Left lung (tissue), 10 donors: ENCODE results near the gene SEC16B. TPM values are rescaled to one million over a fixed set of nuclear protein-coding genes. Genes with fewer than 3 reads are reported as not detected.

Source experiments
- ATAC-seq: fragments of 200-7000 bp; cut with Tn5 transposase; one replicate; pipeline ENCODE4 v1.9.1; 2020; ENCODE audit warnings: moderate library complexity
- DNase-seq, 4 donors: peaks; one replicate each; pipeline ENCODE4 v3.0.0-alpha.2; 2013 to 2020
- H3K27ac ChIP-seq, 2 donors: fragments of 200-600 bp; sonication (generic) in 1 of 2; one replicate each; pipeline versions ENCODE4 v1.5.0 to v1.8.0; 2020 to 2021
- H3K27me3 ChIP-seq, 2 donors: fragments of 200-600 bp; sonication (generic) in 1 of 2; one replicate each; pipeline versions ENCODE4 v1.5.0 to v1.8.0; 2020 to 2021
- H3K36me3 ChIP-seq, 2 donors: fragments of 200-600 bp; sonication (generic) in 1 of 2; one replicate each; pipeline versions ENCODE4 v1.5.0 to v1.8.0; 2020 to 2021
- H3K4me1 ChIP-seq, 2 donors: fragments of 200-600 bp; one replicate each; pipeline ENCODE4 v1.8.0; 2021
- H3K4me3 ChIP-seq, 2 donors: fragments of 200-600 bp; sonication (generic) in 1 of 2; one replicate each; pipeline versions ENCODE4 v1.5.0 to v1.8.0; 2020 to 2021; ENCODE audit warnings: mild to moderate bottlenecking in 1 of 2
- H3K9me3 ChIP-seq, 2 donors: fragments of 200-600 bp; sonication (generic) in 1 of 2; one replicate each; pipeline versions ENCODE4 v1.5.0 to v1.8.0; 2020 to 2021
- CTCF ChIP-seq, 2 donors: fragments of 200-600 bp; sonication (generic) in 1 of 2; IDR thresholded peaks; one replicate each; pipeline versions ENCODE4 v1.5.0 to v1.8.0; 2021; ENCODE audit warnings: antibody characterized with exemption in 2 of 2
- intact Hi-C, 2 donors: fragments of 100-400 bp; cut with DNase I; formaldehyde crosslinking; loops; one replicate each; pipeline versions ENCODE4 v1.11.2 to v1.14.2; 2022
- polyA plus RNA-seq, 6 donors: library from polyadenylated mRNA; unstranded; fragments of 120-200 nt; gene quantifications; one replicate each; pipeline ENCODE4 v1.2.1, GENCODE V29; 2013; ENCODE audit not compliant: insufficient read length in 6 of 6
- total RNA-seq, 2 donors: library from RNA; stranded (reverse); fragmentation: NEBNext Ultra II Directional; extraction: Animal tissue kit (Norgen Biotek cat#: 25700); gene quantifications; one replicate each; pipeline ENCODE4 v1.2.1, GENCODE V29; 2021
- donor health status: DM: no; HTN: yes; CAD: no.
- donor health status: DM: no; HTN: no; CAD: no.

Gene SEC16B
- total and polyA plus RNA-seq, 8 donors: 1.8 to 6.9 (median 3.9) TPM

- DNase-seq (no peak), ATAC-seq (no peak)
- TF ChIP-seq CTCF (IDR thresholded peaks at IDR 0.05): no peak
- Histone ChIP-seq H3K4me3 (no peak overlapping the region), H3K9me3 (no peaks in the 10 kb centered on the region), H3K36me3 (peaks cover 0 to 2% of the 10 kb centered on the region in 2 donors), H3K27ac (peak overlapping the region in 1 of 2 donors; percentile 11), H3K27me3 (no peaks in the 10 kb centered on the region), H3K4me1 (no peaks in the 10 kb centered on the region)
- intact Hi-C loops: no loop called here
Measured at GRCh38 chr1:178011465-178011828, 41.6 kb upstream of the SEC16B start.

- TF ChIP-seq CTCF (IDR thresholded peaks at IDR 0.05): no peak
- no peak for ATAC-seq
- Histone ChIP-seq H3K4me1 (no peaks in the 10 kb centered on the region), H3K4me3 (no peak overlapping the region), H3K27ac (peak overlapping the region in 1 of 2 donors; percentile 11), H3K36me3 (no peaks in the 10 kb centered on the region), H3K9me3 (no peaks in the 10 kb centered on the region), H3K27me3 (no peaks in the 10 kb centered on the region)
- intact Hi-C loops: no loop called here
- no peak for DNase-seq
Measured at GRCh38 chr1:178010674-178011464, 41.0 kb upstream of the SEC16B start.

GRCh38 chr1:178006043-178006442 lies 36.2 kb upstream of the SEC16B start:
- Histone ChIP-seq H3K27ac (no peak overlapping the region), H3K36me3 (no peaks in the 10 kb centered on the region), H3K27me3 (no peaks in the 10 kb centered on the region), H3K4me3 (no peak overlapping the region), H3K4me1 (no peaks in the 10 kb centered on the region), H3K9me3 (no peaks in the 10 kb centered on the region)
- no peak for ATAC-seq
- no peak for TF ChIP-seq CTCF (IDR thresholded peaks at IDR 0.05)
- no peak for DNase-seq
- intact Hi-C loops: no loop called here

- Histone ChIP-seq H3K27me3 (no peaks in the 10 kb centered on the region), H3K27ac (no peak overlapping the region), H3K36me3 (no peaks in the 10 kb centered on the region), H3K4me1 (no peaks in the 10 kb centered on the region), H3K9me3 (no peaks in the 10 kb centered on the region), H3K4me3 (no peak overlapping the region)
- ATAC-seq (no peak), DNase-seq (no peak)
- no peak for TF ChIP-seq CTCF (IDR thresholded peaks at IDR 0.05)
- intact Hi-C loops: no loop called here
Measured at GRCh38 chr1:178005450-178005849, 35.6 kb upstream of the SEC16B start.

GRCh38 chr1:178004926-178005391 lies 35.1 kb upstream of the SEC16B start:
- TF ChIP-seq CTCF (IDR thresholded peaks at IDR 0.05): no peak
- H3K4me3 ChIP-seq: no peak overlapping the region
- intact Hi-C loops: no loop called here

More at GRCh38 chr1:178004926-178005391, 35.1 kb upstream of the SEC16B start:
- ATAC-seq (no peak), DNase-seq (no peak)
- Histone ChIP-seq H3K9me3 (no peaks in the 10 kb centered on the region), H3K36me3 (no peaks in the 10 kb centered on the region), H3K4me1 (no peaks in the 10 kb centered on the region), H3K27me3 (no peaks in the 10 kb centered on the region), H3K27ac (no peak overlapping the region)
